Mucosa of descending colon (tissue), 3 donors: Measurements from ENCODE around the gene BRI3. TPM values are rescaled to one million over a fixed set of nuclear protein-coding genes. Genes with fewer than 3 reads are reported as not detected.

ENCODE experiments used
- ATAC-seq: fragments of 200-7000 bp; cut with Tn5 transposase; one replicate; pipeline ENCODE4 v1.9.1; 2020; ENCODE audit warnings: mild to moderate bottlenecking, moderate library complexity
- DNase-seq, 3 donors: peaks; one replicate each; pipeline ENCODE4 v3.0.0-alpha.2; 2020
- H3K36me3 ChIP-seq: fragments of 200-600 bp; one replicate; pipeline ENCODE4 v1.8.0; 2021; ENCODE audit warnings: low read depth, mild to moderate bottlenecking
- H3K4me1 ChIP-seq: fragments of 200-600 bp; one replicate; pipeline ENCODE4 v1.8.0; 2021; ENCODE audit warnings: low read depth, mild to moderate bottlenecking
- H3K4me3 ChIP-seq: fragments of 200-600 bp; one replicate; pipeline ENCODE4 v1.8.0; 2021; ENCODE audit warnings: mild to moderate bottlenecking
- H3K9me3 ChIP-seq: fragments of 200-600 bp; one replicate; pipeline ENCODE4 v1.8.0; 2021; ENCODE audit warnings: mild to moderate bottlenecking
- CTCF ChIP-seq: fragments of 200-600 bp; IDR thresholded peaks from one replicate; pipeline ENCODE4 v1.8.0; 2022; ENCODE audit warnings: antibody characterized with exemption, mild to moderate bottlenecking
- intact Hi-C, 2 donors: fragments of 100-400 bp; cut with DNase I in 1 of 2; cut with micrococcal nuclease in 1 of 2; formaldehyde crosslinking; loops; one replicate each; pipeline versions ENCODE4 v1.11.0 to v1.11.1; 2022; cut with DNase I, micrococcal nuclease
- total RNA-seq, 3 donors: library from RNA; stranded (reverse); fragmentation: NEBNext Ultra II Directional in 2 of 3; extraction: Animal tissue kit (Norgen Biotek cat#: 25700) in 2 of 3; gene quantifications; one replicate each; pipeline versions ENCODE4 v1.2.1 to v1.2.4, GENCODE V29; 2021 to 2023
- donor health status: DM: no; HTN: no; CAD: no; lungs with moderate emphysema.
- donor health status: DM: no; HTN: no; CAD: no.
- donor health status: DM: no; HTN: yes; CAD: no.

BRI3 gene
- total RNA-seq, 3 donors from 2014 or later = 186 to 205 (median 202) TPM

GRCh38 chr7:98324782-98325181 lies 43.3 kb downstream of the BRI3 start:
- intact Hi-C loops = no loop called here
- Histone ChIP-seq H3K36me3 (no peaks in the 10 kb centered on the region), H3K9me3 (no peaks in the 10 kb centered on the region), H3K4me3 (no peak overlapping the region), H3K4me1 (no peaks in the 10 kb centered on the region)
- ATAC-seq = no peak
- no peak for DNase-seq
- no peak for TF ChIP-seq CTCF

GRCh38 chr7:98329100-98329790 lies 47.8 kb downstream of the BRI3 start:
- no peaks in the 10 kb centered on the region for H3K4me1 ChIP-seq
- intact Hi-C loops = no loop called here
- no peak overlapping the region for H3K4me3 ChIP-seq
- TF ChIP-seq CTCF = no peak
- DNase-seq (no peak), ATAC-seq (no peak)
- H3K36me3 ChIP-seq = no peaks in the 10 kb centered on the region
- H3K9me3 ChIP-seq = no peaks in the 10 kb centered on the region

- no peak for DNase-seq
- Histone ChIP-seq H3K4me1 (no peaks in the 10 kb centered on the region), H3K36me3 (no peaks in the 10 kb centered on the region), H3K4me3 (no peak overlapping the region), H3K9me3 (no peaks in the 10 kb centered on the region)
- ATAC-seq = no peak
- intact Hi-C loops = no loop called here
- no peak for TF ChIP-seq CTCF
Observed at GRCh38 chr7:98329791-98330373, 48.4 kb downstream of the BRI3 start.

DNA sequence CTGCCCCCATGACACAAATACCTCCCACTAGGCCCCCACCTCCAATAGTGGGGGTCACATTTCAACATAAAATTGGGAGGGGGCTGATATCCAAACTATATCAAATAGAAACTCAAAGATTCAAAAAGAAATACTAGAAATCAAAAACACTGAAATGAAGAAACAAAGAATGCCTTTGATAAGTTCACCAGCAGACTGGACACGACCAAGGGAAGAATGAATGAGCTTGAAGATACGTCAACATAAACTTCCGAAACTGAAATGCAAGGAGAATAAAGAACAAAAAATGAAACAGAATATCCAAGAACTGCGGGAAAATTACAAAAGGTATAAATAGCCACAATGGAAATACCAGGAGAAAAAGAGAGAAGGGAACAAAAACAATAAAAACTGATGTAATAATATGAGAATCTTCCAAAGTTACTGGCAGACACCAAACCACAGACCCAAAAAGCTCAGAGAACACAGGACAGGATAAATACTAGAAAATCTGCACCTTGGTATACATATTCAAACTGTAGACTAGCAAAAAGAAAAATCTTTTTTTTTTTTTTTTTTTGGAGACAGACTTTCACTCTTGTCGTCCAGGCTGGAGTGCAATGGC lies 49.5 kb downstream of the BRI3 start:
- ATAC-seq = no peak
- intact Hi-C loops = no loop called here
- no peak for TF ChIP-seq CTCF
- Histone ChIP-seq H3K4me3 (no peak overlapping the region), H3K36me3 (no peaks in the 10 kb centered on the region), H3K4me1 (no peaks in the 10 kb centered on the region), H3K9me3 (no peaks in the 10 kb centered on the region)
- no peak for DNase-seq

GRCh38 chr7:98334081-98334480 lies 52.6 kb downstream of the BRI3 start:
- H3K9me3 ChIP-seq = no peaks in the 10 kb centered on the region
- intact Hi-C loops = no loop called here
- peak; percentile 67 for ATAC-seq
- H3K4me1 ChIP-seq = no peaks in the 10 kb centered on the region
- TF ChIP-seq CTCF = no peak
- no peak overlapping the region for H3K4me3 ChIP-seq
- DNase-seq = no peak
- no peaks in the 10 kb centered on the region for H3K36me3 ChIP-seq
